Astrocyte (in vitro differentiated cells and primary cell): ENCODE results near the gene WBP1. TPM values are rescaled to one million over a fixed set of nuclear protein-coding genes. Genes with fewer than 3 reads are reported as not detected.

Source experiments
- DNase-seq: peaks from one replicate; pipeline ENCODE4 v3.0.0-alpha.2; 2010; ENCODE audit warnings: low read depth
- FAIRE-seq: peaks from 2 replicates; lab custom pipeline; 2011; peaks lifted over from hg19 to GRCh38; lab: Jason Lieb, UNC
- H2AFZ ChIP-seq: 2 replicates; pipeline ENCODE4 v1.6.0; 2012; ENCODE audit warnings: low read depth, low read length, inconsistent platforms
- H3K27ac ChIP-seq: 2 replicates; pipeline ENCODE4 v1.5.1; 2011; ENCODE audit warnings: low read depth, low read length, inconsistent platforms
- H3K27me3 ChIP-seq: 2 replicates; pipeline ENCODE4 v1.6.0; 2011; ENCODE audit warnings: low read length, inconsistent platforms; ENCODE audit not compliant: insufficient read depth
- H3K36me3 ChIP-seq: 2 replicates; pipeline ENCODE4 v1.5.1; 2011; ENCODE audit warnings: low read length, inconsistent platforms; ENCODE audit not compliant: insufficient read depth
- H3K4me1 ChIP-seq: 2 replicates; pipeline ENCODE4 v1.5.1; 2011; ENCODE audit warnings: low read length, inconsistent platforms; ENCODE audit not compliant: insufficient read depth
- H3K4me2 ChIP-seq: 2 replicates; pipeline ENCODE4 v1.6.0; 2012; ENCODE audit warnings: low read length, inconsistent platforms
- H3K4me3 ChIP-seq: 2 replicates; pipeline ENCODE4 v1.5.1; 2011; ENCODE audit warnings: low read depth, mild to moderate bottlenecking, low read length, inconsistent platforms; ENCODE audit not compliant: insufficient read depth
- H3K79me2 ChIP-seq: 2 replicates; pipeline ENCODE4 v1.6.0; 2012; ENCODE audit warnings: mild to moderate bottlenecking, low read length, inconsistent platforms; ENCODE audit not compliant: insufficient read depth
- H3K9ac ChIP-seq: 2 replicates; pipeline ENCODE4 v1.6.0; 2012; ENCODE audit warnings: mild to moderate bottlenecking, low read length, inconsistent platforms
- H3K9me3 ChIP-seq: 2 replicates; pipeline ENCODE4 v1.5.1; 2012; ENCODE audit warnings: low read depth, mild to moderate bottlenecking, low read length, inconsistent platforms; ENCODE audit not compliant: insufficient read depth
- H4K20me1 ChIP-seq: 2 replicates; pipeline ENCODE4 v1.6.0; 2012; ENCODE audit warnings: low read length, inconsistent platforms; ENCODE audit not compliant: insufficient read depth
- H3K27ac Mint-ChIP-seq: one replicate; pipeline ENCODE4 v1.8.0; 2021; ENCODE audit warnings: mild to moderate bottlenecking, mixed read lengths; ENCODE audit not compliant: unreplicated experiment
- H3K27me3 Mint-ChIP-seq: one replicate; pipeline ENCODE4 v1.8.0; 2021; ENCODE audit warnings: low read depth, mixed read lengths; ENCODE audit not compliant: unreplicated experiment
- H3K36me3 Mint-ChIP-seq: one replicate; pipeline ENCODE4 v1.8.0; 2021; ENCODE audit warnings: low read depth, mixed read lengths; ENCODE audit not compliant: unreplicated experiment
- H3K4me1 Mint-ChIP-seq: one replicate; pipeline ENCODE4 v1.8.0; 2021; ENCODE audit warnings: low read depth, mixed read lengths; ENCODE audit not compliant: unreplicated experiment
- H3K4me3 Mint-ChIP-seq: one replicate; pipeline ENCODE4 v1.8.0; 2021; ENCODE audit warnings: mild to moderate bottlenecking, moderate library complexity, mixed read lengths; ENCODE audit not compliant: unreplicated experiment
- H3K9me3 Mint-ChIP-seq: one replicate; pipeline ENCODE4 v1.8.0; 2021; ENCODE audit warnings: mild to moderate bottlenecking, mixed read lengths; ENCODE audit not compliant: unreplicated experiment
- EZH2 ChIP-seq: IDR thresholded peaks from 2 replicates; pipeline ENCODE4 v1.6.1; 2012; ENCODE audit warnings: mild to moderate bottlenecking, low read length, inconsistent platforms; ENCODE audit not compliant: insufficient read depth
- total RNA-seq: library from RNA; stranded (reverse); gene quantifications from 2 replicates; pipeline ENCODE4 v1.2.1, GENCODE V29; 2021
- TF ChIP-seq, protein P1 (sequence below): IDR thresholded peaks from 2 replicates; pipeline ENCODE4 v1.5.1; 2011; ENCODE audit warnings: low read depth, mild to moderate bottlenecking, inconsistent platforms, low read length, moderate library complexity; ENCODE audit not compliant: insufficient read depth

Gene WBP1
- total RNA-seq, 1 donor from 2014 or later, result 56.4 TPM

DNA sequence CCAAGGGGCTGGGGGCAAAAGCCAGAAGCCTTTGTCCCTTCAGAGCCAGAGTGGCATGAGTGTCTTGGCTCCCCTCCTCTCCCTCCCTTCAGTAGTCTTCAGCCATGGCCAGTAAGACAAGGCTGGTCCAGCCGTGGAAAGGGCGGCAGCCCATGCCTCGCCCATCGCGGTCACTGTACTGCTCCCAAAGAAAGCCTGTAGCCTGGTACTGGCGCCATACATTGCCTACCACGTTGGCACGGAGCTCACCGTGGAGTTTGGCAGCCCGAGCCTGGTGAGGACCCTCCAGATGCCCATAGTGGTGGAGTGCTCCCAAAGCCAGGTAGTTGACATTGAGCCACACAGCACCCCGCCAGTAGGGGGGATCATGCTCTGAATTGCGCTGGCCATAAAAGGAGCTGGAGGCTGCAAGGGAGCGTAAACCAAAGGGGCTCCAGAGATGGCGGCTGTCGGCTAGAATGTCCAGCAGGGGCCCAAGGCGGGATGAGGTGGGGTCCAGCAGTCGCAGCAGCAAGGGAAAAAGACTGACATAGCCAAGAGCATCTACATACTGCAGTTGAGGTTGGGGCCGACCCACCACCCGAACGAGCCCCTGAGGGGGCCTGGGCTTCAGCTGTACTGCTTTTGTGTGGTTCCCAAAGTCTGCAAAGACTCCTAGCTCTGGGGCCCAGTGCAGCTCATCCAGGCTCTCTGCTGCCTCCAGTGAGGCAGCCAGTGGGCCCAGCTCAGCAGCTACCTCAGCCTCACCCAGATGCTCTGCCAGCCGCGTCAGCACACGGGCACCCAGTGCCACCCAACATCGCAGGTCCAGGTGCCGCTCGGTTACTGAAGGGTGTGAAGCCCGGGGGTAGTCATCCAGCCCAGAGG is 3.2 kb downstream of the WBP1 start:
- no peak for TF ChIP-seq EZH2
- TF ChIP-seq, protein P1, sequence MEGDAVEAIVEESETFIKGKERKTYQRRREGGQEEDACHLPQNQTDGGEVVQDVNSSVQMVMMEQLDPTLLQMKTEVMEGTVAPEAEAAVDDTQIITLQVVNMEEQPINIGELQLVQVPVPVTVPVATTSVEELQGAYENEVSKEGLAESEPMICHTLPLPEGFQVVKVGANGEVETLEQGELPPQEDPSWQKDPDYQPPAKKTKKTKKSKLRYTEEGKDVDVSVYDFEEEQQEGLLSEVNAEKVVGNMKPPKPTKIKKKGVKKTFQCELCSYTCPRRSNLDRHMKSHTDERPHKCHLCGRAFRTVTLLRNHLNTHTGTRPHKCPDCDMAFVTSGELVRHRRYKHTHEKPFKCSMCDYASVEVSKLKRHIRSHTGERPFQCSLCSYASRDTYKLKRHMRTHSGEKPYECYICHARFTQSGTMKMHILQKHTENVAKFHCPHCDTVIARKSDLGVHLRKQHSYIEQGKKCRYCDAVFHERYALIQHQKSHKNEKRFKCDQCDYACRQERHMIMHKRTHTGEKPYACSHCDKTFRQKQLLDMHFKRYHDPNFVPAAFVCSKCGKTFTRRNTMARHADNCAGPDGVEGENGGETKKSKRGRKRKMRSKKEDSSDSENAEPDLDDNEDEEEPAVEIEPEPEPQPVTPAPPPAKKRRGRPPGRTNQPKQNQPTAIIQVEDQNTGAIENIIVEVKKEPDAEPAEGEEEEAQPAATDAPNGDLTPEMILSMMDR, result no peak
- Histone ChIP-seq H3K4me2 (no peak overlapping the region), H3K27ac (no peak overlapping the region), H3K9me3 (no peaks in the 10 kb centered on the region), H3K9ac (no peak overlapping the region), H3K27me3 (no peaks in the 10 kb centered on the region), H3K36me3 (peaks cover 4% of the 10 kb centered on the region), H2AFZ (no peak overlapping the region), H3K4me1 (peaks cover 17% of the 10 kb centered on the region), H3K79me2 (peaks cover 52% of the 10 kb centered on the region), H3K4me3 (no peak overlapping the region), H4K20me1 (peaks cover 16% of the 10 kb centered on the region)
- H3K4me3 Mint-ChIP-seq, result no peak overlapping the region
- DNase-seq (no peak), FAIRE-seq (no peak)
- no peaks in the 10 kb centered on the region for H3K27me3 Mint-ChIP-seq
- no peaks in the 10 kb centered on the region for H3K9me3 Mint-ChIP-seq
- no peak overlapping the region for H3K27ac Mint-ChIP-seq
- H3K36me3 Mint-ChIP-seq, result peaks cover 3% of the 10 kb centered on the region
- peaks cover 20% of the 10 kb centered on the region for H3K4me1 Mint-ChIP-seq

- peaks cover 11% of the 10 kb centered on the region for H3K4me1 ChIP-seq
- Mint-ChIP-seq H3K4me3 (peak overlapping the region; percentile 20), H3K27me3 (no peaks in the 10 kb centered on the region), H3K9me3 (no peaks in the 10 kb centered on the region), H3K4me1 (peaks cover 18% of the 10 kb centered on the region), H3K36me3 (peaks cover 3% of the 10 kb centered on the region), H3K27ac (peak overlapping the region; percentile 26)
- peaks cover 16% of the 10 kb centered on the region for H4K20me1 ChIP-seq
- no peaks in the 10 kb centered on the region for H3K9me3 ChIP-seq
- peaks cover 4% of the 10 kb centered on the region for H3K36me3 ChIP-seq
- TF ChIP-seq, protein P1, result no peak
- no peak for TF ChIP-seq EZH2
- H3K9ac ChIP-seq, result no peak overlapping the region
- DNase-seq (no peak), FAIRE-seq (no peak)
- H3K79me2 ChIP-seq, result peaks cover 50% of the 10 kb centered on the region
- no peak overlapping the region for H3K27ac ChIP-seq
- H3K4me3 ChIP-seq, result no peak overlapping the region
- no peak overlapping the region for H3K4me2 ChIP-seq
- H3K27me3 ChIP-seq, result no peaks in the 10 kb centered on the region
- H2AFZ ChIP-seq, result no peak overlapping the region
These were observed 4.0 kb downstream of the WBP1 start for GRCh38 chr2:74462054-74462785.
